Transverse colon (tissue), 3 donors: Measurements from ENCODE around the gene TARP.

Source experiments
- POLR2A ChIP-seq: fragments of 450-650 bp; IDR thresholded peaks from one replicate; pipeline ENCODE4 v1.6.1; 2016; ENCODE audit warnings: antibody characterized with exemption, mild to moderate bottlenecking, moderate library complexity
- TF ChIP-seq, protein P1 (sequence below), 5 experiments: fragments of 200-600 bp in 3 of 5; fragments of 450-650 bp in 2 of 5; sonication (generic) in 3 of 5; IDR thresholded peaks; 1 replicate in 2 of 5; 2 replicates in 3 of 5; pipeline ENCODE4 v1.5.1; 2016 to 2017; ENCODE audit warnings: antibody characterized with exemption in 5 of 5, inconsistent platforms in 3 of 5, mild to moderate bottlenecking in 2 of 5, moderate library complexity in 1 of 5

DNA sequence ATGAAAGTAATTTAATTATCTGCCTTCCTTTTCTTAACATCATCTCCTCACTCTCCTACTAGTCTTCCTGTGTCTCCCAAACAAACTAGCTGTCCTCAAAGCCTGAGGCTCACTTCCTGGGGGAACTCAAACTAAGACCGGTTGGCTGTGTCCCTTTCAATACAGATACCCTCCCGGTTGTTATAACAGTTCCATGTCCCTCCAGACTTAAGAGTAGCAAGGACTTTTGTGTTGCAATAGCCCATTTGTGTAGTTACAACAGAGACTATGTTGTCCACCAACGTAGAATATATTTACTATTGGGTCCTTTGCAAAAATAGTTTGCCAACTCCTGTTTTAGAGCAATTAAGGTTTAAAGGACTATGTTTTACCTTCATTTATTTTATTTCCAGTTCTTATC is 8.6 kb upstream of the TARP start:
- TF ChIP-seq, protein P1, sequence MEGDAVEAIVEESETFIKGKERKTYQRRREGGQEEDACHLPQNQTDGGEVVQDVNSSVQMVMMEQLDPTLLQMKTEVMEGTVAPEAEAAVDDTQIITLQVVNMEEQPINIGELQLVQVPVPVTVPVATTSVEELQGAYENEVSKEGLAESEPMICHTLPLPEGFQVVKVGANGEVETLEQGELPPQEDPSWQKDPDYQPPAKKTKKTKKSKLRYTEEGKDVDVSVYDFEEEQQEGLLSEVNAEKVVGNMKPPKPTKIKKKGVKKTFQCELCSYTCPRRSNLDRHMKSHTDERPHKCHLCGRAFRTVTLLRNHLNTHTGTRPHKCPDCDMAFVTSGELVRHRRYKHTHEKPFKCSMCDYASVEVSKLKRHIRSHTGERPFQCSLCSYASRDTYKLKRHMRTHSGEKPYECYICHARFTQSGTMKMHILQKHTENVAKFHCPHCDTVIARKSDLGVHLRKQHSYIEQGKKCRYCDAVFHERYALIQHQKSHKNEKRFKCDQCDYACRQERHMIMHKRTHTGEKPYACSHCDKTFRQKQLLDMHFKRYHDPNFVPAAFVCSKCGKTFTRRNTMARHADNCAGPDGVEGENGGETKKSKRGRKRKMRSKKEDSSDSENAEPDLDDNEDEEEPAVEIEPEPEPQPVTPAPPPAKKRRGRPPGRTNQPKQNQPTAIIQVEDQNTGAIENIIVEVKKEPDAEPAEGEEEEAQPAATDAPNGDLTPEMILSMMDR (IDR thresholded peaks at IDR 0.05): no peak
- TF ChIP-seq POLR2A: no peak
